GM08714 (cell line): Measurements from ENCODE around the gene DIP2B.

Experiments used
- H3K4me3 ChIP-seq: fragments of 200-500 bp; sonication (Bioruptor generic); 2 replicates; pipeline ENCODE4 v1.5.1; 2014; ENCODE audit warnings: mild to moderate bottlenecking, low read length, inconsistent platforms
- ZNF274 ChIP-seq: IDR thresholded peaks from 2 replicates; pipeline ENCODE4 v1.6.1; 2012; ENCODE audit warnings: mild to moderate bottlenecking, low read depth, low read length

DIP2B gene

DNA sequence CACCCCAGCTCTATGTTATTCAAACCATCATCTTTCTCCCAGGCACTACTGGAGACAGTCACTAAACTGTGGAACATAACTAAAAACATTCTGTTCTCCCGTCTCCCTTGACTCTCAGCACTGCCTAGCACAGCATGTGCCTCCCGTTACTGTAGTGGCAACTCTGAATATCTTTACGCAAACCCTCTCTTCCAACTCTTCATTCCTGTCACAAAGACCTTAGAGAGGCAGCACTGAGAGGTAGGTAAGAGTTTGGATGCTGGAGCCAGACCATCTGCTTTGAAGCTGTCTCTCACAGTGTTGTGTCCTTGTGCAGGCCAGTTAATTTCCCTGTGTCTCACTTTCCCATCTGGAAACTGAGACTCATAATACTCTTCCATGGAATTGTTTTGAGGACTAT lies 108.1 kb downstream of the DIP2B start:
- no peak overlapping the region for H3K4me3 ChIP-seq
- no peak for TF ChIP-seq ZNF274

DNA sequence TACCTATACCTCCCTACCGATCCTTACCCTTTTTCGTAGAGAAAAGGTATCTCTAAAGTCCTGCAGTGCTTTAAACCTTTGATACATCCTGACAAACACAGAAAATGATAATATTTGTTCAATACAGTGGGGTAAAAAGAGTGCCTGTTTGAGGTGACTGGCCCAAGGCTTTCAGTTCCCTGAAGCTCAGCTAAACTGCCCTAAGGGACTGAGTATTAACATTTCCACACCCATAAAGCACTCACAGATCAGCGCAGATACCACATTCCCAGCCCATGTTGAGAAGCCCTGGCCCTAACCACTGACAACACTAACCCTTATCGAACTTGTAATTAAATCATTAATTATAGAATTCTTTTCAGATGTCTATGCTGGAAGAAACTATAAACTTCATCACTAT lies 108.7 kb downstream of the DIP2B start:
- no peak overlapping the region for H3K4me3 ChIP-seq
- TF ChIP-seq ZNF274 = no peak

DNA sequence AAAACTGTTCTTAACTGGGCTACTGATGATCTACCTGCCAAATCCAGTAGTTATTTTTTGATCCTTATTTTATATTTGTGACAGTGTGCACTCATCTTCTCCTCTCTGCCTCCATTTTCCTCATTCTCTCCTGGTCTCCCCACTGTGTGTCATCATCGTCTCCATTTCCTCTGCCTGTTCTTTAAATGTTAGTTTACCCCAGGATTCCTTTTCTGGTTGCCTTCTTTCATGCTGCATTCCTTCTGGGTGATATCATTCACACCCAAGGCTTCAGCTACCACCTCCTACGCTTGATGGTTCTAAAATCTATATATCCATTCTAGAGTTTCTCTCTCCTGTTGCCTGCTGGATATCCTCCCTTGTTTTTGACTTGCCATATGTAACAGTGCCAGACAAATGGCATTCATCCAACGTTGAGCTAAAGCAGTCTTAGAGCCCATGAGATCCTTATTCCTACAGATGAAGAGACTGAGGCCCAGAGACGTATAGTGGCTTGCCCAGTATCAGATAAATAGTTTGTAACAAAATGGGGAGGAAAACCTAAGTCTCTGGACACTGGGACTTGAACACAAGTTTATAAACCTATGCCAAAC lies 109.5 kb downstream of the DIP2B start:
- no peak overlapping the region for H3K4me3 ChIP-seq
- TF ChIP-seq ZNF274 = no peak

DNA sequence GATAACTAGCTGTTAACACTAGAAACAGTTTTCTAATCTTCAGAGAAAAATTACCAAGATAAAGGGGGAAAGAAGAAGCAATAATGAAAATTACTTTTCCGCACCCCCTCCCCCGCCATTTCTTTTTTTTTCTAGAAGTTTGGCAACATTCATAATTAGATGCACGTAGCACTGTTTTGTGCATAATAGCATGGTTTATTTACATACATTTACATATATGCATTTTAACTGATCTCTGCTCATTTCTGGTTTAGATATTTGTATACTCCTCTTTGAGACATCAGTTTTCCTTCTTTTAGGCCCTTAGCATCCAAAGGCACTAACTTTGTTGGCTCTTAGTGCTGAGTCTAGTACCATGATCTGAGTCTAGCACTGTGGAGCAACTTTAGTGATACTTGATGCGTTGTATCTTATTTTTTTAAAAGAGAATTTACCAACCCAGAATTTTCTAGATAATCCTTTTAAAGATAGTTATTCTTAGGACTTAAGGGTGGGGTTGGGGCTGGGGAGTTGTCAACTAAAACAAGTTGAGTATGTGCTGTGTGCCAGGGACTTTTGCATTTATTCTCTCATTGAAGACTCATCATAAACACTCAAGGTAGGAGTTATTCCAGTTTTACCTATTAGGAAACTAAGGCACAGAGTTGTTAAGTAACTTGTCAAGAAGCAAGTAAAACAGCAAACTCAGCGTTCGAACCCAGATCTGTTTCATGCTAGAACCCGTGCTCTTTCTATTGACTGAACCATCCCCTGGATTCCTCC lies 110.5 kb downstream of the DIP2B start:
- TF ChIP-seq ZNF274 = no peak
- no peak overlapping the region for H3K4me3 ChIP-seq

DNA sequence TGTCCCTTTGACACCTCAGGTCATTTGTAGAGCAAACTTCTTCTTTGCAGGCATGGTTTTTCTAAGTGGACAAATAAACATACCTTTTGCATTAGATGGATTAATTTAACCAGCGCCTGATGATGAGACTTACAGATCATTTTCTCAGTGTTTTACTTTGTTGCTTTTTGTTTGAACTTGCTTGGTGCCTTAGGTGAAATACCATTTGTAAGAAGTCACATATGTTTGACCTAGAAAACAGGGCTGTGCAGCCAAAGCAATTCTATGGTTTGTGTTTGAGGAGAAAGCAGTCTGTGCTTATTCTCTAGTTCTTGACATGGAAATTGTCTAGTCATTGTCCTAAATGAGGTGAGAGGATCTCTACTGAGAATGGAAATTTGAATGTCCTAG lies 111.1 kb downstream of the DIP2B start:
- no peak overlapping the region for H3K4me3 ChIP-seq
- no peak for TF ChIP-seq ZNF274

DNA sequence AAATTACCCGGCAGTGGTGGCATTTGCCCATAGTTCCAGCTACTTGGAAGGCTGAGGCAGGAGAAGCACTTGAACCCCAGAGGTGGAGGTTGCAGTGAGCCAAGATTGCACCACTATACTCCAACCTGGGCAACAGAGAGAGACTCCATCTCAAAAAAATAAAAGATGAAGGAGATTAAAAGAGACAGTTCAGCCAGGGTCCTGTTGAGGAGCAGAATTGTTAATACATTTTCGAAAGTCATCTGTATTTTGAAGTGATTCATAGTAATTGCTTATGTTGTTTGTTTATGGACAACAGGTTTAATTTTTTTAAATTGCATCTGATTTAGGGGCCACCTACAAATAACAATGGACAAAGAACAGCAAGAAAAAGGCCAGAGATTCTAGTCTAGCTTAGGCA lies 112.9 kb downstream of the DIP2B start:
- no peak for TF ChIP-seq ZNF274
- no peak overlapping the region for H3K4me3 ChIP-seq

DNA sequence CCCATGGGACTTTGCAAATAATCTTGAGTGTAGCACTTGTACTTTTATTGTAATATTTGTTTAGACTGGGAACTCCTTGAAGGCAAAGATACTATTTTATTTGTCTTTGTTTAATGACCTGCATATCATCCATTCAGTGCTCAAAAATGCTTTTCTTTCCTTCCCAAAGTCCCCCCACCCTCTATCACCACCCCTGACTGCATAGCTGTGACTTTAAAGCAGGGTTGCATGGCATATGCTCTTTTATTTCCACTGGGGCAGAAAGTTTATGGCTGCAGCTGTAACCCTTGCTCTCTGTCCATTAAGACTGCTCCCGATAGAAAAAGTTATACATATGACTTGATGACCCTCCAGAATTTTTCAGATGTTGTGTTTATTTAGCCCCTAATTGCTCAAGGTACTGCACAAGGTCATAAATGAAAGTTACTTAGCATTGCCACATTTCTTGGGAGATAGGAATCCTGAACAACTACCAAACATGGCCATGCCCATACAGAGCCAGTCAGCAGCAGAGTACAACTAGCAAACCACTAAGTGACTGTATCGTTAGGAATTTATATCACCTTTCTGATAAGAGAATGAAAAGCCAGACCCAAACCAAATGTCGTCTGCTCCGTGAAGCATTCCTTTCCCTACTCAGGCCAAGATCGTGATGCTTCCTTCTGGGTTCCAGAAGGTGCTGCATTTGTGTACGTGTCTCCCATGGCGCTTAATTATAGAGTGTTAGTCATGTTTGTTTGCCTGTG lies 114.3 kb downstream of the DIP2B start:
- no peak overlapping the region for H3K4me3 ChIP-seq

DNA sequence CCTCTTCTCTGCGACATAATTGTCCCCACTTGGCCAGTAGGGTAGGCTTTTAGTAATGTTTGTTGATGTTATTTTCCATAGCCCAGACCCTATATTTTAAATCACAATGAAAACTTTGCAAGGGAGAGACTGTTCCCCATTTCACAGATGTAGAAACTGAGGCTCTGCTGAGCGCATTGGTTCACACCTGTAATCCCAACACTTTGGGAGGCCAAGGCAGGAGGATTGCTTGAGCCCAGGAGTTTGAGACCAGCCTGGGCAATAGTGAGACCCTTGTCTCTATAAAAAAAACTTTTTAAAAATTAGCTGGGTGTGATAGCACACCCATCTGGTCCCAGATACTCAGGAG lies 114.8 kb downstream of the DIP2B start:
- H3K4me3 ChIP-seq = no peak overlapping the region
- no peak for TF ChIP-seq ZNF274

More for the DNA sequence above, 114.3 kb downstream of the DIP2B start:
- TF ChIP-seq ZNF274 = no peak

DNA sequence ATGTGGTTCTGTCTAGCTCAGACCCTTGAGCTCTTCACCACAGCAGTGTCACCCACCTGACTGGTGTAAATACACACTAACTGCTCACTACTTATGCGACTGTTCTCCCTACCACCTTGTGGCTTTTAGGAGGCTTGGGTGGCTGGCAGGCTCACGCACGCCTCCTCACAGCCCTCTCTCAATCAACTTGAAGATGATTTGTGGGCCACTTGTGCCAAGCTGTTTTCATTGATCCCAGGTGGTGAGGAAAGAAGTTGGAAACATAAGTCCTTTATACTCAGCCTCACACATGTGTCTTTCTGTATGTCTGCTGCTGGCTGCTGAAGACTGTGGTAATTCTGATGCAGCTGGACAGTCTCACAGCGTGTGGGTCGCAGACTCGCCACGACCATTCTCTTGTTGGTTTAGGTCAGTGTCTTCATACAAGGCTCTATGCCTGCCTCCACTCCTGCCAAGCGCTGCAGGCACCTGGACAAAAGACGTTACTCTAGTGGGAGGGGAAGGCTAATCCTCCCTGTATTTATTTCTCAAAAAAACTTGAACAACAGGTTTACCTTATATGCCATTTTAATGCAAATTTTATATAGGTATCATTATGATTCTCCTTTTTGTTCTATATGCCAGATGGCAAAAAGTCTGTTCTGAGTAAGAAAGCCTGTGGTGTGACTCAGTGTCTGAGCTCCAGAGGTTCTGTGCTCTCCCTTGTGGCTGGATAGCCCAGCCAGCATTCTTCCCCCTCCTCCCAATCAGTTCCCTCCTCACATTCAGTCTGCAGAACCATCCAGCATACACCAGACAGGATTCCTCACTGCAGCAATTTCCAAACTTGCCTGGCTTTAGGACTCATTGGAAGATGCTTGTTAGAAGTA lies 115.6 kb downstream of the DIP2B start:
- TF ChIP-seq ZNF274 = no peak
- no peak overlapping the region for H3K4me3 ChIP-seq

DNA sequence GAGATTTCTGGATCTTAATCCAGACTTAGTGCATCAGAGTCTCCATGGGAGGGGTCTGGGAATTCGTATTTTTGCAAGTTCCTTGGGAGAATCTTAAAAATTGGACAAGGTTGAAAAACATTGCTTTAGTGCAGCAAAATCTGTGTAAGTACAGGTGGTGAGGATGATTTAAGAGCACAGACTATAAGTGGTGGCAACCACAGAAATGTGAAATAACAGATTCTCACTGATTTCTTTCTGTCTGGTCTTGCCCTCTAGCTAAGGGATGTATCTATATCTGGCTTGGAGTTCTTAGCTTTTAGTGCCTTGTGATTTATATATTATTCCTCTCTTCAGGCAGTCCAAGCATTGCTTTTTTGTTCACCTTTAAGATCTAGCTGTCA lies 116.2 kb downstream of the DIP2B start:
- H3K4me3 ChIP-seq = no peak overlapping the region
- no peak for TF ChIP-seq ZNF274

DNA sequence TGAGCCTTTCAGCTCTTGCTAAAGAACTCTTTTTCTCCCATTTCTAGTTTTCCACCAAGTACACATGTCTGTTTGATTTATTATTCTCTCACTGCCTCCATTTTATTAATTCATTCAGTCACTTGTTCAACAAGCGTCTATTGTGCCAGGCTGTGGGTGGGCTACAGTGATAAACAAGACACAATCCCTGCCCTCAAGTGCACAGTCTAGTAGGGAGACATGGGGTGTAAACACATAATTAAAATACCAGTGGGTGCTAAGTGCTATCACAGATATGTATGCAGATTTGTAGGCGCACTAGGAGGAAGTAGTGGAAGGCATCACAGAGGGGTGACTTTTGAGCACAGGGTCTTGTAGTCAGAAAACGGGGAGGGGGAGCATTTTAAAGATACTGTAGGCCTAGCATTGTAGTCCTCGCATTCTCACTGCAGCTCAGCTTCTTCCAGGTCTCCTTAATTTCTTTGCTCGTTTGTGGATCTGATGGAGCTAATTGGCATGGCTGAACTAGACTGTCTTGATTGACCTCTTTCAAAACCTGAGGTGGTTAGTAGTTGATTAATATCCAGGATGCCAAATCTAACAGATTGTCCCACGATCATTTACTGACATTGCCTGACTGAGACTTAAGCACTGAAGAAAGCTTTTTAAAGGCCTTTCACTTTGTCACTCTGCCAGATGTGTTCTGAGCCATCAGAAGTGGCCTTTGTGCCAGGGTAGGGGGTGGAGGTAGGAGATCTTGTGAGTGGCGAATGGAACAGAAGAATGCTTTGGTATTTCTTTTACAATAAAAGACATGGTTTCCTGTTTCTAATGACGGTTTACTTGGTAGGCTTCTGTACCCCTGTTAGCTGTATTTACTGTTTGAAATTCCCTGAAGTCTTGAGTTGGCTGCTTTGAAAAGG lies 116.9 kb downstream of the DIP2B start:
- H3K4me3 ChIP-seq = no peak overlapping the region
- TF ChIP-seq ZNF274 = no peak

DNA sequence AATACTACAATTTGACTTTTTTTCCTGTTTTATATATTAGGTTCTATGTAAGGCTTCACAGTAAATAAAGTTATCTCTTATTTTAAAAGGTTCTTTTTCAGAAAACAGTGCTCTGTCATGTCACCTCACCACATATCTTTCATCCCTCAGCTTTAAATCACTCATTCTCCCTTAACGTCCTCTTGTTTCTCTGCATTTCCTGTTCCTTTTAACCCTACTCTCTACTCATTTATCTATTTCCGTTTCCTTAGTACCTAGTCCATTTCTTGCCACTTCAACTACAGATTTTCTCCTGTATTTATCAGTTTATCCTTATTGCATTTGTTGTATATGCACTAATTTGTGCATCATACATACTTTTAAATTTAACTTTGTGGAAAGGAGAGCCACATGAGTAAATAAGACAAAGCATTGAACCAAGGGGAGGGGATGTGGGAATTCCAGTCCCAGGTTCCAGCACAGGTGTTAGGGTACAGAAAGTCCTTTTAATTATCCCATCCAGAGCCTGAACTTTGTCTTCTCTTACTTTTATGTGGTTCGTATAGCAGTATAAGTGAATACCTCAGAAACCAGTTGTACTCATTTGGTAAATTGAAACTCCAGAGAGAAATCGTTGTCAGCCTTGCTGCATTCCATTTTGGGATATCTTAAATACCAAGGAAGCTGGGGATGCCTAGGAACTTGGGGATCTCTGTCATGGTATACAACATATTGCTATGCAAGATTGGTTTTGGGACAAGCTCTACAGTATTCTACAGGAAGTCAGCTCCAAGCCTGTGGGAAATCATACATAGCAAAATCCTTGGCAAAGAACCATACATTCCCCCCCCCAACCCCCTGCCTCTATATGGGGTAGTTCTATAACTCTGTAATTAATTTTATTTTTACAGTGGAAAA lies 120.5 kb downstream of the DIP2B start:
- H3K4me3 ChIP-seq = no peak overlapping the region
- no peak for TF ChIP-seq ZNF274
